Esophagus (tissue), 2 donors: ENCODE data around the gene CAMK2N1. TPM values are rescaled to one million over a fixed set of nuclear protein-coding genes. Genes with fewer than 3 reads are reported as not detected.

ENCODE experiments used
- H3K27ac ChIP-seq, 2 donors: one replicate each; pipeline ENCODE4 v1.5.1; 2013; ENCODE audit warnings: low read depth in 2 of 2, mild to moderate bottlenecking in 2 of 2, inconsistent platforms in 1 of 2, low read length in 1 of 2, moderate library complexity in 1 of 2
- H3K27me3 ChIP-seq, 2 donors: one replicate each; pipeline ENCODE4 v1.6.1; 2013; ENCODE audit warnings: low read length in 2 of 2, control low read depth in 1 of 2, mild to moderate bottlenecking in 1 of 2; ENCODE audit not compliant: insufficient read depth in 2 of 2, control insufficient read depth in 1 of 2
- H3K36me3 ChIP-seq, 2 donors: one replicate each; pipeline ENCODE4 v1.6.1; 2013; ENCODE audit warnings: low read length in 1 of 2; ENCODE audit not compliant: control insufficient read depth in 2 of 2, insufficient read depth in 2 of 2
- H3K4me1 ChIP-seq, 2 donors: one replicate each; pipeline ENCODE4 v1.6.1; 2013; ENCODE audit warnings: low read length in 1 of 2; ENCODE audit not compliant: control insufficient read depth in 2 of 2, insufficient read depth in 2 of 2
- H3K4me3 ChIP-seq, 2 donors: one replicate each; pipeline ENCODE4 v1.5.1; 2013; ENCODE audit warnings: low read length in 2 of 2, mild to moderate bottlenecking in 2 of 2, low read depth in 1 of 2, moderate library complexity in 1 of 2
- H3K9me3 ChIP-seq, 2 donors: one replicate each; pipeline ENCODE4 v1.6.1; 2013; ENCODE audit warnings: mild to moderate bottlenecking in 2 of 2, low read depth in 1 of 2, low read length in 1 of 2, moderate library complexity in 1 of 2; ENCODE audit not compliant: control insufficient read depth in 2 of 2, insufficient read depth in 1 of 2
- WGBS, 2 donors: extraction: QIAGEN DNeasy Blood & Tissue Kit; methylation state at CpG; one replicate each; pipeline ENCODE4 v1.1.7; 2013; 5-methylcytosine and 5-hydroxymethylcytosine counted together
- polyA plus RNA-seq, 2 donors: library from polyadenylated mRNA; stranded (reverse); fragments of 200-250 nt; gene quantifications; one replicate each; pipeline ENCODE4 v1.2.3, GENCODE V29; 2013
- donor health status: healthy with polysubstance abuse.
- donor health status: Bipolar disorder and iron deficiency.

The CAMK2N1 gene
- polyA plus RNA-seq, 2 donors: 11.2 to 44.7 TPM

- Histone ChIP-seq H3K9me3 (no peaks in the 10 kb centered on the region), H3K4me3 (no peak overlapping the region), H3K4me1 (peaks cover 4 to 16% of the 10 kb centered on the region in 2 donors), H3K36me3 (no peaks in the 10 kb centered on the region), H3K27me3 (peaks cover 0 to 2% of the 10 kb centered on the region in 2 donors), H3K27ac (no peak overlapping the region)
- WGBS, 2 donors: 62 to 68% methylated on average over 7 of the region's 7 CpGs
Measured at GRCh38 chr1:20491866-20492265, 5.9 kb upstream of the CAMK2N1 start.

- 65 to 79% methylated on average over 6 of the region's 6 CpGs for WGBS, 2 donors
- H3K4me3 ChIP-seq: no peak overlapping the region
- H3K36me3 ChIP-seq: no peaks in the 10 kb centered on the region
- H3K4me1 ChIP-seq: peaks cover 5 to 18% of the 10 kb centered on the region in 2 donors
- H3K27me3 ChIP-seq: peaks cover 0 to 5% of the 10 kb centered on the region in 2 donors
- no peak overlapping the region for H3K27ac ChIP-seq
- no peaks in the 10 kb centered on the region for H3K9me3 ChIP-seq
Measured at GRCh38 chr1:20491178-20491577, 5.2 kb upstream of the CAMK2N1 start.

DNA sequence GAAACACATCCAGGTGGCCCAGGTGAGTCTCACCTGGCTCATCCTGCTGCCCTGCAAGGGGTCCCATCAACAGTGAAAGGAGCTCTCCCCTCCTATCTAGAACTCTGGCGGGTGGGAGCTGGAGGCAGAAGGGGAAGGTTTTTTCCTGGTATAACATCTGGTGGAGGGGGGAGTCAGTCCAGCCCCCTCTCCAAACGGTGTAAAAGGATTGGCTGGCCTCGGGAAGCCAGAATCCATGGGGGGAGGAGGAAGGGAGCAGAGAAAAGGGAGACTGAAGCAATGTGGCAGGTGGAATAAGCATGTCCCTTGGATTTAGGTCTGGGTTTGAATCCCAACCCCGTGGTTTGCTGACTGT is 1.2 kb upstream of the CAMK2N1 start:
- Histone ChIP-seq H3K4me1 (peaks cover 4 to 15% of the 10 kb centered on the region in 2 donors), H3K9me3 (no peaks in the 10 kb centered on the region), H3K4me3 (no peak overlapping the region), H3K27me3 (peaks cover 0 to 13% of the 10 kb centered on the region in 2 donors), H3K36me3 (no peaks in the 10 kb centered on the region), H3K27ac (no peak overlapping the region)
- WGBS, 2 donors: 13 to 20% methylated on average over 4 of the region's 4 CpGs

GRCh38 chr1:20486457-20487235 is 636 bp upstream of the CAMK2N1 start:
- H3K9me3 ChIP-seq: no peaks in the 10 kb centered on the region
- no peaks in the 10 kb centered on the region for H3K36me3 ChIP-seq
- H3K27me3 ChIP-seq: peaks cover 0 to 13% of the 10 kb centered on the region in 2 donors
- H3K27ac ChIP-seq: peak overlapping the region; percentile 57 to 80
- WGBS, 2 donors: 2% methylated on average over 30 to 51 of the region's 51 CpGs
- H3K4me3 ChIP-seq: peak overlapping the region; percentile 60 to 63
- peaks cover 4 to 15% of the 10 kb centered on the region in 2 donors for H3K4me1 ChIP-seq

GRCh38 chr1:20484519-20485462 is 1.2 kb downstream of the CAMK2N1 start:
- Histone ChIP-seq H3K27ac (peak overlapping the region; percentile 65 to 80), H3K9me3 (no peaks in the 10 kb centered on the region), H3K36me3 (no peaks in the 10 kb centered on the region), H3K4me3 (peak overlapping the region; percentile 60 to 63), H3K4me1 (peaks cover 4 to 15% of the 10 kb centered on the region in 2 donors), H3K27me3 (peaks cover 0 to 13% of the 10 kb centered on the region in 2 donors)
- 2% methylated on average over 73 to 89 of the region's 89 CpGs for WGBS, 2 donors

- Histone ChIP-seq H3K9me3 (no peaks in the 10 kb centered on the region), H3K27ac (no peak overlapping the region), H3K27me3 (peaks cover 0 to 13% of the 10 kb centered on the region in 2 donors), H3K4me3 (peak overlapping the region; percentile 60 to 63), H3K4me1 (peaks cover 4 to 15% of the 10 kb centered on the region in 2 donors), H3K36me3 (no peaks in the 10 kb centered on the region)
- 3 to 4% methylated on average over 52 to 58 of the region's 58 CpGs for WGBS, 2 donors
Measured at GRCh38 chr1:20483833-20484518, 2.0 kb downstream of the CAMK2N1 start.

GRCh38 chr1:20483098-20483832 is 2.7 kb downstream of the CAMK2N1 start:
- H3K4me1 ChIP-seq: peaks cover 4 to 15% of the 10 kb centered on the region in 2 donors
- whole genome bisulfite sequencing, 2 donors: 38 to 51% methylated on average over 16 of the region's 16 CpGs
- H3K27ac ChIP-seq: no peak overlapping the region
- no peaks in the 10 kb centered on the region for H3K36me3 ChIP-seq
- no peaks in the 10 kb centered on the region for H3K9me3 ChIP-seq
- H3K4me3 ChIP-seq: peak overlapping the region; percentile 60 to 63
- peaks cover 0 to 16% of the 10 kb centered on the region in 2 donors for H3K27me3 ChIP-seq

GRCh38 chr1:20481643-20482498 is 4.1 kb downstream of the CAMK2N1 start:
- WGBS, 2 donors: 63 to 65% methylated on average over 10 of the region's 10 CpGs
- Histone ChIP-seq H3K36me3 (no peaks in the 10 kb centered on the region), H3K27ac (no peak overlapping the region), H3K9me3 (no peaks in the 10 kb centered on the region), H3K4me1 (peaks cover 3 to 13% of the 10 kb centered on the region in 2 donors), H3K4me3 (no peak overlapping the region), H3K27me3 (peaks cover 0 to 23% of the 10 kb centered on the region in 2 donors)
